SK-N-SH (cell line): ENCODE results near the gene MYO1H. TPM values are rescaled to one million over a fixed set of nuclear protein-coding genes. Genes with fewer than 3 reads are reported as not detected.

ENCODE experiments used
- CTCF ChIA-PET: fragments of 300-600, 350-600 bp; formaldehyde crosslinking; extraction: SDS; loops from one replicate; lab custom pipeline; 2021; lab: Yijun Ruan, JAX
- POLR2A ChIA-PET: fragments of 350-600 bp; sonication (Branson Sonifier 250); formaldehyde crosslinking; extraction: SDS; loops from one replicate; lab custom pipeline; 2020; ENCODE audit warnings: antibody characterized with exemption, inconsistent platforms; lab: Yijun Ruan, JAX
- DNase-seq: peaks from one replicate; pipeline ENCODE4 v3.0.0; 2012
- H2AFZ ChIP-seq: fragments of 200-600 bp; sonication (generic); 2 replicates; pipeline ENCODE4 v1.8.1; 2016; ENCODE audit warnings: antibody characterized with exemption, mild to moderate bottlenecking, low read depth
- H3F3A ChIP-seq: fragments of 200-600 bp; sonication (generic); replicated peaks from 2 replicates; pipeline ENCODE3; 2016; ENCODE audit warnings: antibody characterized with exemption, mild to moderate bottlenecking; ENCODE audit not compliant: insufficient read depth
- H3K27ac ChIP-seq, 2 experiments: fragments of 200-500 bp in 1 of 2; fragments of 200-600 bp in 1 of 2; sonication (Bioruptor generic) in 1 of 2; sonication (generic), shearing (Covaris generic) in 1 of 2; 2 replicates each; pipeline versions ENCODE4 v1.5.1 to v1.6.1; 2014 to 2016; ENCODE audit warnings: low read depth in 2 of 2, inconsistent platforms in 1 of 2, low read length in 1 of 2, mild to moderate bottlenecking in 1 of 2, mixed read lengths in 1 of 2
- H3K27me3 ChIP-seq: fragments of 200-600 bp; sonication (generic), shearing (Covaris generic); 2 replicates; pipeline ENCODE4 v1.6.1; 2016; ENCODE audit warnings: mixed run types; ENCODE audit not compliant: insufficient read depth
- H3K36me3 ChIP-seq, 2 experiments: fragments of 200-500 bp in 1 of 2; fragments of 200-600 bp in 1 of 2; sonication (Bioruptor generic) in 1 of 2; sonication (generic) in 1 of 2; replicated peaks in 1 of 2; 2 replicates each; pipeline versions ENCODE3 to v1.5.1; 2014 to 2016; ENCODE audit warnings: low read length in 1 of 2, mild to moderate bottlenecking in 1 of 2; ENCODE audit not compliant: insufficient read depth in 2 of 2, control insufficient read depth in 1 of 2
- H3K4me1 ChIP-seq, 2 experiments: fragments of 200-500 bp in 1 of 2; fragments of 200-600 bp in 1 of 2; sonication (Bioruptor generic) in 1 of 2; sonication (generic), shearing (Covaris generic) in 1 of 2; 2 replicates each; pipeline versions ENCODE4 v1.5.1 to v1.6.1; 2014 to 2016; ENCODE audit warnings: low read depth in 1 of 2, low read length in 1 of 2, mixed run types in 1 of 2; ENCODE audit not compliant: insufficient read depth in 2 of 2, control insufficient read depth in 1 of 2
- H3K4me2 ChIP-seq: fragments of 200-600 bp; sonication (generic), shearing (Covaris generic); 2 replicates; pipeline ENCODE4 v1.6.1; 2017; ENCODE audit warnings: mixed run types
- H3K4me3 ChIP-seq, 2 experiments: fragments of 200-500 bp in 1 of 2; fragments of 200-600 bp in 1 of 2; sonication (Bioruptor generic) in 1 of 2; sonication (generic), shearing (Covaris generic) in 1 of 2; 2 replicates each; pipeline versions ENCODE4 v1.5.1 to v1.8.1; 2014 to 2016; ENCODE audit warnings: low read depth in 2 of 2, inconsistent platforms in 1 of 2, low read length in 1 of 2, mild to moderate bottlenecking in 1 of 2, mixed read lengths in 1 of 2, moderate library complexity in 1 of 2
- H3K79me2 ChIP-seq: fragments of 200-600 bp; sonication (generic); 2 replicates; pipeline ENCODE4 v1.8.1; 2017; ENCODE audit warnings: mild to moderate bottlenecking; ENCODE audit not compliant: insufficient read depth
- H3K9ac ChIP-seq: fragments of 200-600 bp; sonication (generic); 2 replicates; pipeline ENCODE4 v1.6.1; 2017; ENCODE audit warnings: mixed run types
- H3K9me2 ChIP-seq: fragments of 200-600 bp; sonication (generic); 2 replicates; pipeline ENCODE4 v1.6.1; 2017; ENCODE audit warnings: mixed run types
- H3K9me3 ChIP-seq: fragments of 200-600 bp; sonication (generic); 2 replicates; pipeline ENCODE4 v1.6.1; 2017; ENCODE audit warnings: mixed run types, mild to moderate bottlenecking, moderate library complexity
- H4K20me1 ChIP-seq: fragments of 200-600 bp; sonication (generic); 2 replicates; pipeline ENCODE4 v1.6.1; 2017; ENCODE audit warnings: mild to moderate bottlenecking, mixed run types; ENCODE audit not compliant: insufficient read depth
- CHD2 ChIP-seq: fragments of 150-350 bp; IDR thresholded peaks from 2 replicates; pipeline ENCODE4 v1.6.1; 2018; ENCODE audit warnings: low read length; ENCODE audit not compliant: partially characterized antibody
- CTCF ChIP-seq: fragments of 200-600 bp; sonication (generic); IDR thresholded peaks from 2 replicates; pipeline ENCODE4 v1.6.1; 2017; ENCODE audit warnings: antibody characterized with exemption, mild to moderate bottlenecking, moderate library complexity
- EP300 ChIP-seq, 2 experiments: IDR thresholded peaks; 2 replicates each; pipeline versions ENCODE4 v1.4.0 to v1.6.1; 2012; ENCODE audit warnings: borderline replicate concordance in 1 of 2, low read depth in 1 of 2, low read length in 1 of 2
- FOSL2 ChIP-seq: IDR thresholded peaks from 2 replicates; pipeline ENCODE4 v1.4.0; 2012; ENCODE audit warnings: low read depth, mild to moderate bottlenecking, moderate library complexity, borderline replicate concordance
- FOXJ3 ChIP-seq: sonication (generic); formaldehyde crosslinking; IDR thresholded peaks from 2 replicates; pipeline ENCODE4 v1.5.1; 2020; ENCODE audit warnings: mild to moderate bottlenecking, missing genetic modification reagents
- FOXM1 ChIP-seq: IDR thresholded peaks from 2 replicates; pipeline ENCODE4 v1.4.0; 2012; ENCODE audit warnings: low read depth, mild to moderate bottlenecking
- GATA2 ChIP-seq: sonication (generic); formaldehyde crosslinking; IDR thresholded peaks from 2 replicates; pipeline ENCODE4 v1.5.0; 2020; ENCODE audit warnings: mild to moderate bottlenecking, missing genetic modification reagents
- JUND ChIP-seq: IDR thresholded peaks from 2 replicates; pipeline ENCODE4 v1.4.0; 2012
- MAX ChIP-seq: IDR thresholded peaks from 2 replicates; pipeline ENCODE4 v1.4.0; 2012; ENCODE audit warnings: low read depth
- POLR2AphosphoS5 ChIP-seq: IDR thresholded peaks from 2 replicates; pipeline ENCODE4 v1.6.1; 2012; ENCODE audit warnings: low read depth, low read length
- RAD21 ChIP-seq: IDR thresholded peaks from 2 replicates; pipeline ENCODE4 v1.6.1; 2012; ENCODE audit warnings: mild to moderate bottlenecking, low read length
- REST ChIP-seq: IDR thresholded peaks from 2 replicates; pipeline ENCODE4 v1.6.1; 2012; ENCODE audit warnings: mild to moderate bottlenecking, low read depth, low read length, moderate library complexity
- RFX5 ChIP-seq: IDR thresholded peaks from 2 replicates; pipeline ENCODE4 v1.6.1; 2012; ENCODE audit warnings: mild to moderate bottlenecking, improper control_type of control experiment, low read length
- TAF1 ChIP-seq: IDR thresholded peaks from 2 replicates; pipeline ENCODE4 v1.6.1; 2012; ENCODE audit warnings: low read depth, mild to moderate bottlenecking, low read length, moderate library complexity, borderline replicate concordance
- TCF12 ChIP-seq: IDR thresholded peaks from 2 replicates; pipeline ENCODE4 v1.4.0; 2012
- TEAD4 ChIP-seq: IDR thresholded peaks from 2 replicates; pipeline ENCODE4 v1.4.0; 2012; ENCODE audit warnings: mild to moderate bottlenecking, borderline replicate concordance; ENCODE audit not compliant: insufficient read depth
- USF2 ChIP-seq: fragments of 150-350 bp; IDR thresholded peaks from 2 replicates; pipeline ENCODE4 v1.6.1; 2017; ENCODE audit warnings: antibody characterized with exemption, low read length, low read depth, borderline replicate concordance
- ZBTB33 ChIP-seq: IDR thresholded peaks from 2 replicates; pipeline ENCODE4 v1.4.0; 2012; ENCODE audit warnings: low read depth, borderline replicate concordance
- WGBS: methylation state at CpG from one replicate; pipeline ENCODE4 v1.1.6; 2017; ENCODE audit warnings: low lambda C conversion rate; 5-methylcytosine and 5-hydroxymethylcytosine counted together
- polyA plus RNA-seq, 3 experiments: library from polyadenylated mRNA; depleted of rRNA; stranded (reverse); fragments of >200 nt; gene quantifications; 2 replicates each; pipeline ENCODE4 v1.2.3, GENCODE V29; 2012

MYO1H gene
- polyA plus RNA-seq, 1 of the 3 experiments (the other 2 are of a cell fraction), result not detected

- TF ChIP-seq USF2 (no peak), EP300 (IDR thresholded peaks at IDR 0.05; ENCODE audit: borderline replicate concordance in 1 of 2, low read depth in 1 of 2, low read length in 1 of 2) (no peak), RFX5 (no peak)
Measured at GRCh38 chr12:109334887-109335286, 12.8 kb upstream of the MYO1H start (continued).

- ChIA-PET CTCF (interaction anchor here (0.7 kb wide), 1 partner anchor 53 kb away, joined by 3 read pairs; no protein-coding TSS in a partner anchor), POLR2A (no interaction called here)
- no peak overlapping the region for H3K4me3 ChIP-seq
- H3K4me1 ChIP-seq, result peaks cover 0 to 4% of the 10 kb centered on the region in 2 experiments; a peak in 1 of 4 replicates
- WGBS, result 43% methylated on average over 1 of the region's 1 CpG
- no peaks in the 10 kb centered on the region for H3F3A ChIP-seq
- no peak for DNase-seq
- H3K4me2 ChIP-seq, result no peak overlapping the region
- no peaks in the 10 kb centered on the region for H3K9me2 ChIP-seq
- no peak overlapping the region for H3K27ac ChIP-seq
- no peaks in the 10 kb centered on the region for H3K9me3 ChIP-seq
- no peaks in the 10 kb centered on the region for H3K36me3 ChIP-seq
- H2AFZ ChIP-seq, result no peak overlapping the region
- H3K79me2 ChIP-seq, result no peaks in the 10 kb centered on the region
- TF ChIP-seq FOXM1 (no peak), MAX (no peak), TAF1 (no peak), FOSL2 (no peak), RAD21 (no peak), ZBTB33 (no peak), GATA2 (CRISPR knock-in tag) (no peak), JUND (no peak), POLR2AphosphoS5 (no peak), FOXJ3 (no peak), TCF12 (no peak), CHD2 (no peak)
- no peaks in the 10 kb centered on the region for H4K20me1 ChIP-seq
- no peaks in the 10 kb centered on the region for H3K27me3 ChIP-seq
- H3K9ac ChIP-seq, result no peak overlapping the region
Measured at GRCh38 chr12:109336593-109336992, 11.1 kb upstream of the MYO1H start.

- no peak overlapping the region for H3K4me2 ChIP-seq
- ChIA-PET POLR2A (no interaction called here), CTCF (interaction anchor here (1.7 kb wide), 1 partner anchor 12 kb away, joined by 6 read pairs; no protein-coding TSS in a partner anchor)
- H3K36me3 ChIP-seq, result no peaks in the 10 kb centered on the region
- DNase-seq, result no peak
- no peaks in the 10 kb centered on the region for H3F3A ChIP-seq
- no peaks in the 10 kb centered on the region for H3K79me2 ChIP-seq
- H3K27ac ChIP-seq, result no peak overlapping the region
- no peaks in the 10 kb centered on the region for H3K27me3 ChIP-seq
- TF ChIP-seq FOXJ3, result no peak
- no peak for TF ChIP-seq CTCF
- TF ChIP-seq REST, result no peak
- TF ChIP-seq TEAD4, result no peak
- H2AFZ ChIP-seq, result no peak overlapping the region
- 11% methylated on average over 2 of the region's 2 CpGs for WGBS
- H3K9me2 ChIP-seq, result no peaks in the 10 kb centered on the region
- H3K9ac ChIP-seq, result no peak overlapping the region
- H3K9me3 ChIP-seq, result no peaks in the 10 kb centered on the region
- no peak overlapping the region for H3K4me3 ChIP-seq
- no peaks in the 10 kb centered on the region for H3K4me1 ChIP-seq
- no peaks in the 10 kb centered on the region for H4K20me1 ChIP-seq
Measured at GRCh38 chr12:109343677-109344076, 4.0 kb upstream of the MYO1H start.
